ENCODE data around the gene RASL11B. TPM values are rescaled to one million over a fixed set of nuclear protein-coding genes. Genes with fewer than 3 reads are reported as not detected.

Gene RASL11B
- total and polyA plus RNA-seq, 9 of the 15 experiments (the other 6 are each of a cell fraction or from before 2014, with no cell fraction given), result 0.24 to 1.5 (median 0.53) TPM

DNA sequence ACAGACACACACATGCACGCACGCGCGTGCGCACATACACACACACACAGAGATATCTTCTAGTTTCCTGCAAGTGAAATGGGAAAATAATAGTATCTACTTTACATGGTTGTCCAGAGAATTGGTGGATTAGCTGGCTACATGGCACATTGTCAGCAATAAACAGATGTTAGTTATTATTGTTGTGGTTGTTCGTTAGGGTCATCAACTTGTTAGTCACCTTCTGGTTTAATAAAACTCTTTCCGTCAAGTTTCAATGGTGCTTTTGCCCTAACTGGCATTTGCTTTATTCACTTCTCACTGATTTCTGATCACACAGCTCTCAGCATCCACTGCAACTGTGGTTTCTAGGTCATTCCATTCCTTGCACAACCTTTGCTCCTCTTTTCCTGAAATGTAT is 25.4 kb upstream of the RASL11B start (continued):
- TF ChIP-seq NFE2 (IDR thresholded peaks at IDR 0.05; ENCODE audit: low read depth), result no peak
- no peak for TF ChIP-seq DPF2 (IDR thresholded peaks at IDR 0.05)
- no peak for TF ChIP-seq POLR2H (tag; IDR thresholded peaks at IDR 0.05; ENCODE audit: low read depth)
- TF ChIP-seq MYBL2 (IDR thresholded peaks at IDR 0.05; ENCODE audit: low read depth), result no peak
- no peak for TF ChIP-seq MYBL2 (CRISPR knock-in tag; IDR thresholded peaks at IDR 0.05; ENCODE audit: borderline replicate concordance)
- no peak for TF ChIP-seq ZBTB1 (CRISPR knock-in tag; IDR thresholded peaks at IDR 0.05; ENCODE audit: borderline replicate concordance, low read depth)

DNA sequence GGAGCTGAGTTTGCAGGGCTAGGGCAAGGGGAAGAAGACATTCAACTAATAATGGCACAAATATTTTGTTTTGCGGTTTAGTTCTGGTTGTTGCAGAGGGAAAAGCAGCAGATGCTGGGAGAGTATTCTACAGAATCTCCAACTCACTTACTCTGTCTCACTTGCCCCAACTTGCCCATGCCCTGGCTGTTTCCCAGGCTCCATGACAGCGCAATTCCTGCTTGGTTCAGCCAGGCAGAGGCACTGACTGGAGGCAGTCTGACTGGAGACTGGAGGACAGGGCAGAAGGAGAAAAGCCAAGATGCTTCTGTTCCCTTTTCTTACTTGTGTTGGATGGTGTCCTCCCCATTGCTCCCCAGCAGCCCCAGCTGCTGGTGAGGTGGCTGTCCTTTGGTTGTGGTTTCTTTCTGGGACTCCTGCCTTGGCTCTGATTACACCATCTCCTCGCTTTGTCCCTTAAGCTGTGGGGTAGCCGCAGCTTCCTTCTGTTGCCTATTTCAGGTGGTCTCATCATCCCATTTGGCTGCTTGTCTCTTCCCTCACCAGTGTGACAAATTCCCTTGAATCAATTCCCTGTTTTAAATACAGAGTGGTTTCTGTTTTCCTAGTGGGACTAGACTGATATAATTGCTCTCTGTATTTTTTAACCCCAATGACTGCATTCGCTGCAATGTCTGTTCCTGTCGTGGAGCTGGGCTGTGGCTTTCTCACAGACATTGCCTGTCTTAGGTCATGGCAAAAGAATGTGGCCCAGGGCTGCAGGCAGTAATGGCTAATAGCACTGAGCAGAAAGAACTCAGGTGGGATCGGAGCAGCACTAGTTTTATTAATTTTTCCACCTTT is 24.2 kb upstream of the RASL11B start:
- H2AFZ ChIP-seq (ENCODE audit: low read depth, low read length), result no peak overlapping the region
- ChIA-PET POLR2A (interaction anchor here (1.2 kb wide), 1 partner anchor 9 kb away, joined by 3 read pairs; no protein-coding TSS in a partner anchor), CTCF (ENCODE audit: low intra/inter-chr PET ratio) (interaction anchor here (0.6 kb wide), 1 partner anchor 823 kb away, joined by 3 read pairs; no protein-coding TSS in a partner anchor)
- H3K4me1 ChIP-seq (replicated peaks in 1 of 2; ENCODE audit: control insufficient read depth in 2 of 2, insufficient read depth in 2 of 2, low read length in 2 of 2), result no peaks in the 10 kb centered on the region; a peak in 1 of 5 replicates
- no peak for DNase-seq (ENCODE audit: extremely low read depth in 1 of 4, low spot score in 3 of 4)
- in situ Hi-C loops (cut with MboI), result no loop called here
- no peak overlapping the region for H3K9ac ChIP-seq (ENCODE audit: insufficient read depth in 1 of 2, low read depth in 2 of 2, low read length in 2 of 2)
- H3K4me2 ChIP-seq (ENCODE audit: insufficient read depth, low read length), result no peak overlapping the region
- no peaks in the 10 kb centered on the region for H3K36me3 ChIP-seq (ENCODE audit: control insufficient read depth, insufficient read depth, low read length)
- no TSS peak for BruUV-seq (replicated peaks)
- H3K27me3 ChIP-seq (ENCODE audit: control insufficient read depth in 2 of 2, insufficient read depth in 2 of 2, low read length in 2 of 2), result peaks cover 17 to 39% of the 10 kb centered on the region in 2 experiments; a peak in 4 of 5 replicates
- no peaks in the 10 kb centered on the region for H3K9me3 ChIP-seq (replicated peaks; ENCODE audit: control insufficient read depth, insufficient read depth, low read depth, low read length)
- no peaks in the 10 kb centered on the region for H3K79me2 ChIP-seq (ENCODE audit: control insufficient read depth, insufficient read depth, low read length)
- ATAC-seq, result no peak
- no peaks in the 10 kb centered on the region for H4K20me1 ChIP-seq (replicated peaks; ENCODE audit: control insufficient read depth, insufficient read depth, low read length)
- FAIRE-seq, result no peak
- H3K9me1 ChIP-seq (ENCODE audit: control insufficient read depth, insufficient read depth, low read length), result no peaks in the 10 kb centered on the region
- WGBS (ENCODE audit: insufficient coverage, low coverage, missing lambda C conversion rate), result 2% methylated on average over 7 of the region's 7 CpGs
- H3K27ac ChIP-seq (ENCODE audit: extremely low read depth, low read depth, low read length), result no peak overlapping the region
- intact Hi-C loops (cut with micrococcal nuclease), result no loop called here
- no peak overlapping the region for H3K4me3 ChIP-seq
- TF ChIP-seq NR3C1 (CRISPR knock-in tag; IDR thresholded peaks at IDR 0.05) (no peak), NFRKB (IDR thresholded peaks at IDR 0.05; ENCODE audit: low read depth) (no peak), TEAD2 (tag; IDR thresholded peaks at IDR 0.05) (no peak), ZNF780A (CRISPR knock-in tag; IDR thresholded peaks at IDR 0.05) (no peak), ZNF586 (CRISPR knock-in tag; conservative IDR thresholded peaks at IDR 0.05) (no peak), SIN3B (IDR thresholded peaks at IDR 0.05; ENCODE audit: low read depth) (no peak), GTF2F1 (IDR thresholded peaks at IDR 0.05; ENCODE audit: low read depth, low read length) (no peak), NFYB (IDR thresholded peaks at IDR 0.05; ENCODE audit: extremely low read depth, insufficient read length) (no peak), NR2F6 (CRISPR knock-in tag; IDR thresholded peaks at IDR 0.05) (no peak), MYC (IDR thresholded peaks at IDR 0.05; ENCODE audit: low read depth, low read length) (no peak), MYC (CRISPR knock-in tag; IDR thresholded peaks at IDR 0.05; ENCODE audit: borderline replicate concordance, low read depth) (no peak), KDM4B (IDR thresholded peaks at IDR 0.05; ENCODE audit: borderline replicate concordance in 2 of 2, low read depth in 1 of 2) (no peak), SMARCE1 (IDR thresholded peaks at IDR 0.05) (no peak), NFXL1 (CRISPR knock-in tag; IDR thresholded peaks at IDR 0.05) (no peak)
- TF ChIP-seq, protein P1, sequence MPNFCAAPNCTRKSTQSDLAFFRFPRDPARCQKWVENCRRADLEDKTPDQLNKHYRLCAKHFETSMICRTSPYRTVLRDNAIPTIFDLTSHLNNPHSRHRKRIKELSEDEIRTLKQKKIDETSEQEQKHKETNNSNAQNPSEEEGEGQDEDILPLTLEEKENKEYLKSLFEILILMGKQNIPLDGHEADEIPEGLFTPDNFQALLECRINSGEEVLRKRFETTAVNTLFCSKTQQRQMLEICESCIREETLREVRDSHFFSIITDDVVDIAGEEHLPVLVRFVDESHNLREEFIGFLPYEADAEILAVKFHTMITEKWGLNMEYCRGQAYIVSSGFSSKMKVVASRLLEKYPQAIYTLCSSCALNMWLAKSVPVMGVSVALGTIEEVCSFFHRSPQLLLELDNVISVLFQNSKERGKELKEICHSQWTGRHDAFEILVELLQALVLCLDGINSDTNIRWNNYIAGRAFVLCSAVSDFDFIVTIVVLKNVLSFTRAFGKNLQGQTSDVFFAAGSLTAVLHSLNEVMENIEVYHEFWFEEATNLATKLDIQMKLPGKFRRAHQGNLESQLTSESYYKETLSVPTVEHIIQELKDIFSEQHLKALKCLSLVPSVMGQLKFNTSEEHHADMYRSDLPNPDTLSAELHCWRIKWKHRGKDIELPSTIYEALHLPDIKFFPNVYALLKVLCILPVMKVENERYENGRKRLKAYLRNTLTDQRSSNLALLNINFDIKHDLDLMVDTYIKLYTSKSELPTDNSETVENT (CRISPR knock-in tag; IDR thresholded peaks at IDR 0.05), result no peak

Data from K562 (cell line).